Measurements from ENCODE around the gene KTN1. TPM values are rescaled to one million over a fixed set of nuclear protein-coding genes. Genes with fewer than 3 reads are reported as not detected.

Gene KTN1
- total and polyA plus RNA-seq, 9 donors = 84.4 to 144 (median 118) TPM

DNA sequence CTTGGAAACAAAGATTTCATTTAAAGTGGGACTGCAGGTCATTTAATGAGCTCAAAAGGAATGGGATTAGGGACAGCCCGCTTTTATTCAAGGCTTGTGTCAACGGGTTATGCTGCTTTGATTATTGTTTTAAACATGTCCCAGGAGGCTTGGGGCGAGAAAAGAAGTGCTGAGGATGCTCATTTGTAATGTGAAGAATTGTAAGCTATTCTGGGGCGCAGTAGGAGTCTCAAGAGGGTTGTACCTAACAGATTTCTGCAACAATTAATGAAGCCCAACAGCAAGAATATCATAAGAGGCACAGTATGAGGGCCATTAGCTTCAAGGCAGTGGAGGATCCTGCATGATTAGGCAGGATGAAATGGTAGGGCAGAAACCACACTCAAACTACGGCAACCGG, 122.5 kb downstream of the KTN1 start:
- no peaks in the 10 kb centered on the region for H3K27me3 ChIP-seq
- 87 to 90% (median 89%) methylated on average over 6 of the region's 6 CpGs for WGBS, 3 donors
- H3K36me3 ChIP-seq = no peaks in the 10 kb centered on the region
- intact Hi-C loops (cut with DNase I) = loop anchor here in 2 of 4 donors (10.0 kb wide), 2 partner anchors 722 to 772 kb away; no protein-coding TSS in a partner anchor
- no peaks in the 10 kb centered on the region for H3K4me1 ChIP-seq (ENCODE audit: insufficient read depth)
- H3K27ac ChIP-seq = no peak overlapping the region
- DNase-seq = no peak
- no peaks in the 10 kb centered on the region for H3K9me3 ChIP-seq
- TF ChIP-seq, protein P1, sequence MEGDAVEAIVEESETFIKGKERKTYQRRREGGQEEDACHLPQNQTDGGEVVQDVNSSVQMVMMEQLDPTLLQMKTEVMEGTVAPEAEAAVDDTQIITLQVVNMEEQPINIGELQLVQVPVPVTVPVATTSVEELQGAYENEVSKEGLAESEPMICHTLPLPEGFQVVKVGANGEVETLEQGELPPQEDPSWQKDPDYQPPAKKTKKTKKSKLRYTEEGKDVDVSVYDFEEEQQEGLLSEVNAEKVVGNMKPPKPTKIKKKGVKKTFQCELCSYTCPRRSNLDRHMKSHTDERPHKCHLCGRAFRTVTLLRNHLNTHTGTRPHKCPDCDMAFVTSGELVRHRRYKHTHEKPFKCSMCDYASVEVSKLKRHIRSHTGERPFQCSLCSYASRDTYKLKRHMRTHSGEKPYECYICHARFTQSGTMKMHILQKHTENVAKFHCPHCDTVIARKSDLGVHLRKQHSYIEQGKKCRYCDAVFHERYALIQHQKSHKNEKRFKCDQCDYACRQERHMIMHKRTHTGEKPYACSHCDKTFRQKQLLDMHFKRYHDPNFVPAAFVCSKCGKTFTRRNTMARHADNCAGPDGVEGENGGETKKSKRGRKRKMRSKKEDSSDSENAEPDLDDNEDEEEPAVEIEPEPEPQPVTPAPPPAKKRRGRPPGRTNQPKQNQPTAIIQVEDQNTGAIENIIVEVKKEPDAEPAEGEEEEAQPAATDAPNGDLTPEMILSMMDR (IDR thresholded peaks at IDR 0.05) = no peak
- TF ChIP-seq POLR2A (IDR thresholded peaks at IDR 0.05) (no peak), EP300 (IDR thresholded peaks at IDR 0.05) (no peak)
- no peak overlapping the region for H3K4me3 ChIP-seq

DNA sequence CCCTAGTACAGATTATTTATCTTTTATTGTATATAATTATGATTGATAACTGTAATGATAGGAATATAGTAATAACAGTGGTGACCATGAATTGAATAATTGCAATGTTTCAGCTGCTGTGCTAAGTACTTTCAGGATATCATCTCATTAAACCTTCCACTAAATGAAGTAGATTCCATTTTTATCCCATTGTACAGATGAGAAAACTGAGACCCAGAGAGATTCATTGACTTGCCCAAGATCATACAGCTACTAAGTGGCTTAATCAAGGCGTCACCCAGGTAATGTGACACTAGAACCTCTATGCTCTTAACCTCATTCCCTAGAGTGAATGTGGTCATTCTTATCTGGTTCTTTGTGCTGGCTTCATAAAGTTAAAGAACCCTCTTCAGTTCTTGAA, 124.6 kb downstream of the KTN1 start:
- intact Hi-C loops (cut with DNase I) = loop anchor here in 3 of 4 donors (5.0 to 10.0 kb wide), 4 partner anchors 638 to 770 kb away; no protein-coding TSS in a partner anchor
- H3K9me3 ChIP-seq = no peaks in the 10 kb centered on the region
- no peaks in the 10 kb centered on the region for H3K36me3 ChIP-seq
- H3K4me3 ChIP-seq = no peak overlapping the region
- no peak for TF ChIP-seq EP300 (IDR thresholded peaks at IDR 0.05)
- TF ChIP-seq POLR2A (IDR thresholded peaks at IDR 0.05) = no peak
- TF ChIP-seq, protein P1 (IDR thresholded peaks at IDR 0.05) = no peak
- H3K27ac ChIP-seq = no peak overlapping the region
- H3K4me1 ChIP-seq (ENCODE audit: insufficient read depth) = no peaks in the 10 kb centered on the region
- no peak for DNase-seq
- H3K27me3 ChIP-seq = no peaks in the 10 kb centered on the region
- WGBS, 3 donors = 94 to 100% (median 97%) methylated on average over 1 of the region's 1 CpG

DNA sequence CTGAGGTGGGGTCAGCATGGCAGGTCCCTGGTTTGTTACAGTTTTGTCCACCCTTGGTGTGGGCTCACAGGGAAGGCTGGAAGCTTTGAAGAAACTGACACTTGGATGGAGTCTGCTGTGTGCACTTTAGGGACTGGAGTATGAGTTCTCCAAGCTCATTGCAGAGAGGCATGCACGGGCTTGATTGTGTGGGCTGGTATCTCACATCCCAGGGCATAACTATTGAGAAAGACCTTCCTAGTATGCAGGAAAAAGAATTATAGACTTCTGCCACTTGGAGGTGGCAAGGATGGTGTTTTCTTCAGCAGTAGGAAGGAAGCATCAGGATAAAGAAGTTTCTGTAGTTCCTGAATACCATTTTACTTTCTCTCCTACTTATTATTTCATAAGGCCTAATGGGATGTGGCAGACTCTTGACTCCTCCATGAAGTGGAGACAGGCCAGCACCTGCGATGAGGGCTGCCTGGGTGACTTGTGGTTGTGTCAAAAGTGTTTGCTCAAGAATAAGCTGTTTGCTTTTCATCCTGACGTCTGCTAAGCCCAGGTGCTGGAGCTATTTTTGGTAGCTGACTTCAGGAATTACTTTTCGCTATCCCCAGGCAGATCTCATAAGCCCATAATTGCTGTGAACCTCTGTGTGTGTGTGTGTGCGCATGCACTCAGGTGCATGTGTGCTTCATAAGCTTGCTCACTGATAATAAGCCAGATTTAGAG, 125.8 kb downstream of the KTN1 start:
- WGBS, 3 donors = 78 to 87% (median 79%) methylated on average over 5 of the region's 5 CpGs
- no peak for TF ChIP-seq EP300 (IDR thresholded peaks at IDR 0.05)
- TF ChIP-seq, protein P1 (IDR thresholded peaks at IDR 0.05) = no peak
- no peak for TF ChIP-seq POLR2A (IDR thresholded peaks at IDR 0.05)
- Histone ChIP-seq H3K9me3 (no peaks in the 10 kb centered on the region), H3K36me3 (no peaks in the 10 kb centered on the region), H3K4me1 (ENCODE audit: insufficient read depth) (no peaks in the 10 kb centered on the region), H3K27me3 (no peaks in the 10 kb centered on the region), H3K4me3 (no peak overlapping the region), H3K27ac (no peak overlapping the region)
- intact Hi-C loops (cut with DNase I) = loop anchor here in 3 of 4 donors (5.0 to 10.0 kb wide), 4 partner anchors 636 to 769 kb away; no protein-coding TSS in a partner anchor
- DNase-seq = no peak

DNA sequence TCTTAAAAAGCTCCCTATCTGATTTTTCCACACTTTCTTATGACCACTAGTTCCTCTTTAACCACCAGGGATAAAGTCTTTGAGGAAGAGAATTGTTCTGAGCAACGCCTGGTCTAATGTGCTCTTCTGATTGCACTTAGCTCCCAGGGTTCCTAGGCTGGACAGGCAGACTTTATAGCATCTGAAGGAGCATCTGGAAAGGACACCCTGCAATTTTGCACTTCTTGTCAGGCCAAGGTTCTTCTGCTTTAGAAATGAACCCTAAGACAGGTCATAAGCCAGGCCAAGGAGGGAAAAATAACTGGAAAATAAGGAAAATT, 126.3 kb downstream of the KTN1 start:
- Histone ChIP-seq H3K9me3 (no peaks in the 10 kb centered on the region), H3K36me3 (no peaks in the 10 kb centered on the region), H3K4me3 (no peak overlapping the region), H3K27ac (no peak overlapping the region), H3K27me3 (no peaks in the 10 kb centered on the region), H3K4me1 (ENCODE audit: insufficient read depth) (no peaks in the 10 kb centered on the region)
- 94 to 97% (median 96%) methylated on average over 1 of the region's 1 CpG for WGBS, 3 donors
- TF ChIP-seq, protein P1 (IDR thresholded peaks at IDR 0.05) = no peak
- TF ChIP-seq EP300 (IDR thresholded peaks at IDR 0.05) = no peak
- TF ChIP-seq POLR2A (IDR thresholded peaks at IDR 0.05) = no peak
- DNase-seq = no peak
- intact Hi-C loops (cut with DNase I) = loop anchor here in 3 of 4 donors (5.0 to 10.0 kb wide), 4 partner anchors 636 to 768 kb away; no protein-coding TSS in a partner anchor

Measured in ovary (tissue), 9 donors.